ENCODE data around the gene ZC3HAV1L. TPM values are rescaled to one million over a fixed set of nuclear protein-coding genes. Genes with fewer than 3 reads are reported as not detected.

ZC3HAV1L gene
- 8.9 and 19.9 TPM in 2 replicates for total RNA-seq

GRCh38 chr7:139035586-139036353 is at the start of gene ZC3HAV1L:
ZC3HAV1L (minus strand) TSS chr7:139036042; CDS start chr7:139036017, 25 bp downstream.

GRCh38 chr7:138981332-138982203 is 54.3 kb downstream of the ZC3HAV1L start, which contains the start of gene KIAA1549:
KIAA1549 (minus strand) TSS chr7:138981389; CDS start chr7:138981269, 120 bp downstream.

Other genes starting within 250 kb of the ZC3HAV1L start
- not detected in 2 replicates for gene TMEM213, start 238.0 kb downstream of the ZC3HAV1L start, total RNA-seq
- gene ATP6V0A4, start 237.8 kb downstream of the ZC3HAV1L start, total RNA-seq, result 0.18 TPM in 1 of 2 replicates, not detected in the other
- 2.3 TPM in 2 replicates for gene KIAA1549, start 54.7 kb downstream of the ZC3HAV1L start, total RNA-seq
- gene ZC3HAV1, start 73.7 kb upstream of the ZC3HAV1L start, total RNA-seq, result 24.0 and 38.4 TPM in 2 replicates
- gene UBN2, start 195.2 kb upstream of the ZC3HAV1L start, total RNA-seq, result 3.1 and 5.0 TPM in 2 replicates

All from endothelial cell of coronary artery (primary cell).